ENCODE measurements around the gene XAGE1A. TPM values are rescaled to one million over a fixed set of nuclear protein-coding genes. Genes with fewer than 3 reads are reported as not detected.
A peak's percentile ranks its signal among the peaks of the same experiment; 100 is the strongest.
"Not testable (repeated sequence)": the region's sequence is repeated elsewhere in the genome, so short reads cannot be mapped to it uniquely, and the experiment has no call there.

The XAGE1A gene
- total and polyA plus RNA-seq, 4 donors: not detected

GRCh38 chrX:52516110-52516986 lies 20.7 kb downstream of the XAGE1A start:
- H3K27me3 ChIP-seq (ENCODE audit: control insufficient read depth in 1 of 2, insufficient read depth in 2 of 2, low read length in 1 of 2); intact Hi-C loops (cut with DNase I); DNase-seq; H3K9me3 ChIP-seq (ENCODE audit: control insufficient read depth, low read length); H3K36me3 ChIP-seq (ENCODE audit: control insufficient read depth in 1 of 2, insufficient read depth in 2 of 2, low read length in 1 of 2); H3K27ac ChIP-seq (ENCODE audit: low read depth in 1 of 2, low read length in 2 of 2); H3K4me3 ChIP-seq (ENCODE audit: low read length in 2 of 2); H3K4me1 ChIP-seq (ENCODE audit: control insufficient read depth in 1 of 2, insufficient read depth in 2 of 2, low read length in 2 of 2): not testable (repeated sequence)
- no CpG with 5 or more reads among the region's 27 CpGs for WGBS, 2 donors
- ATAC-seq (ENCODE audit: low FRiP score): peak; percentile 14

DNA sequence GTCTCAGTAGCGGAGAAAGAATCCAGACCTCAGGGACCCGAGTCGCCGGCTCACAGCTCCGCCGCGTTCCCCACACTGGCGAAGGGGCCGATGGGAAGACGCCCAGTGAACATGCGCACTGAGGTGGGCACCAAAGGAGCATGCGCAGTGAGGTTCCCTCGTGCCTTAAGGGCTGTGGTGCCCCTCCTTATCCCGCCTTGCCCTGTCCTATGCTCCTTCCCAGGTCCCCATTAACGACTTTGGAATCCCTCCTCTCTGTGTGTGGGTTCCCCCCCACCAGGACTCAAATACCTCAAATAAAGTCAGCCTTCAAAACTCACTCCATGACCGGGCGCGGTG lies 21.3 kb downstream of the XAGE1A start, which contains the start of gene XAGE1B:
Gene XAGE1B, minus strand, starts transcription at position 77 of the 339 bp plus-strand sequence. CDS start 1,536 bp downstream, outside the sequence.
- H3K36me3 ChIP-seq (ENCODE audit: control insufficient read depth in 1 of 2, insufficient read depth in 2 of 2, low read length in 1 of 2); H3K27me3 ChIP-seq (ENCODE audit: control insufficient read depth in 1 of 2, insufficient read depth in 2 of 2, low read length in 1 of 2); H3K4me3 ChIP-seq (ENCODE audit: low read length in 2 of 2); ATAC-seq (ENCODE audit: low FRiP score); H3K9me3 ChIP-seq (ENCODE audit: control insufficient read depth, low read length); intact Hi-C loops (cut with DNase I); H3K27ac ChIP-seq (ENCODE audit: low read depth in 1 of 2, low read length in 2 of 2); DNase-seq; H3K4me1 ChIP-seq (ENCODE audit: control insufficient read depth in 1 of 2, insufficient read depth in 2 of 2, low read length in 2 of 2): not testable (repeated sequence)
- no CpG with 5 or more reads among the region's 18 CpGs for WGBS, 2 donors

GRCh38 chrX:52541051-52541450 lies 45.4 kb downstream of the XAGE1A start:
- intact Hi-C loops (cut with DNase I); H3K9me3 ChIP-seq (ENCODE audit: control insufficient read depth, low read length); DNase-seq; H3K27ac ChIP-seq (ENCODE audit: low read depth in 1 of 2, low read length in 2 of 2); H3K4me3 ChIP-seq (ENCODE audit: low read length in 2 of 2); ATAC-seq (ENCODE audit: low FRiP score); H3K36me3 ChIP-seq (ENCODE audit: control insufficient read depth in 1 of 2, insufficient read depth in 2 of 2, low read length in 1 of 2); H3K27me3 ChIP-seq (ENCODE audit: control insufficient read depth in 1 of 2, insufficient read depth in 2 of 2, low read length in 1 of 2); H3K4me1 ChIP-seq (ENCODE audit: control insufficient read depth in 1 of 2, insufficient read depth in 2 of 2, low read length in 2 of 2): not testable (repeated sequence)
- 56 to 61% methylated on average over 4 of the region's 4 CpGs for WGBS, 2 donors

GRCh38 chrX:52542311-52542710 lies 46.7 kb downstream of the XAGE1A start:
- 63 to 74% methylated on average over 6 of the region's 6 CpGs for WGBS, 2 donors
- Histone ChIP-seq H3K36me3 (ENCODE audit: control insufficient read depth in 1 of 2, insufficient read depth in 2 of 2, low read length in 1 of 2) (no peaks in the 10 kb centered on the region), H3K27ac (ENCODE audit: low read depth in 1 of 2, low read length in 2 of 2) (no peak overlapping the region), H3K4me1 (ENCODE audit: control insufficient read depth in 1 of 2, insufficient read depth in 2 of 2, low read length in 2 of 2) (no peaks in the 10 kb centered on the region), H3K4me3 (ENCODE audit: low read length in 2 of 2) (no peak overlapping the region), H3K9me3 (ENCODE audit: control insufficient read depth, low read length) (no peaks in the 10 kb centered on the region), H3K27me3 (ENCODE audit: control insufficient read depth in 1 of 2, insufficient read depth in 2 of 2, low read length in 1 of 2) (no peaks in the 10 kb centered on the region)
- intact Hi-C loops (cut with DNase I): no loop called here
- ATAC-seq (ENCODE audit: low FRiP score): no peak
- no peak for DNase-seq

DNA sequence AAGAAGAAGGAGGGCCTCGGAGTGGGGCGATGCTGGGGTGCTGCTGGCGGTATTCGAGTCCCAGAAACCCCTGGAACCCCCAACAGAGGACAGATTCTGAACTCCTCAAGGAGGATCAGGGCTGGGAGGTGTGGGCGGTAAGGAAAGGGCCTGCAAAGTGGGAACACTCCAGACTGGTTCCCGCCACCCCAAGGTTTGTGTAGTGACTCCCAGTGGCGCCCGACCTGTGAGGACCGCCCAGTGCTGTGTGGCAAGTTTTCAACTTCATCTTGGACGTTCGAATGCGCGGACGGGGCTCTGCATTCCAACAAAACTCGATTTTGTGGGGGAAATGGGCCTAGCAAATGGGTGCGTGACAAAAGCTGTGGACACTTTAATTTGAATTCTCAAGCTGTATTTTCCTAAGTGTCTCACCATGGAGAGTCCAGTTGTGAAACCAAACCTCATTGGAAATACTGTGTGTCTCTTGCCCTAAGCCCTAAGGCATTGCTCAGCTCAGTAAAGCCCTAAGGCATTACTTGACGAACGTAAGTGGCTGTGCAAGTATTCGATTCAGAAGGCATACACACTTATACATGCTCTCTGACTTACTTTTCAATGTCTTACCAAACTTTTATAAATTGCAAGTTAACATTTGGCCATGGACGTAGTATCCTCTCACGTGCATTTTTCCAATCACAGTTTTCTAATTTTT lies 48.7 kb downstream of the XAGE1A start:
- no peak overlapping the region for H3K4me3 ChIP-seq (ENCODE audit: low read length in 2 of 2)
- 82 to 94% methylated on average over 21 of the region's 21 CpGs for WGBS, 2 donors
- ATAC-seq (ENCODE audit: low FRiP score): peak; percentile 29

DNA sequence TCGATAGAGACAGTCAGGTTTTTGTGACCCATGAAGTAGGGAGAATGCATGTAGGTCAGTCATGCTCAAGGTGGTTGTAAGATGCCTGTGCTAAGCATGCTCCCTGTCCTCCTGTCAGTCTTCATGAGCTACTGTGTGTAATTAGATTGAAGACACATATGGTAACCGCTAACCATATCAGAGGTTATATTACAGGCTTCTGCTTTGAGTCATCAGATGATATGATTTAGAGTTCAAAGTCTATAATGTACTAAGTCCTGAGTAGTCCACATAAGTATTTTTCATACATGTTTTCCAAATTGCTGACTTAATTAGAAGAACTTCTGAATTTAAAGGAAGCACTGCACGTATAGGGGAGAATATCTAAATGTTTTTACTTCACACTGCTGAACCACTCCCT lies 53.2 kb downstream of the XAGE1A start:
- H3K27me3 ChIP-seq (ENCODE audit: control insufficient read depth in 1 of 2, insufficient read depth in 2 of 2, low read length in 1 of 2); H3K4me1 ChIP-seq (ENCODE audit: control insufficient read depth in 1 of 2, insufficient read depth in 2 of 2, low read length in 2 of 2); H3K4me3 ChIP-seq (ENCODE audit: low read length in 2 of 2); H3K9me3 ChIP-seq (ENCODE audit: control insufficient read depth, low read length); H3K36me3 ChIP-seq (ENCODE audit: control insufficient read depth in 1 of 2, insufficient read depth in 2 of 2, low read length in 1 of 2); DNase-seq; intact Hi-C loops (cut with DNase I); H3K27ac ChIP-seq (ENCODE audit: low read depth in 1 of 2, low read length in 2 of 2); ATAC-seq (ENCODE audit: low FRiP score): not testable (repeated sequence)
- 60 to 81% methylated on average over 3 of the region's 3 CpGs for WGBS, 2 donors

More for the DNA sequence above, 48.7 kb downstream of the XAGE1A start:
- no peak overlapping the region for H3K27ac ChIP-seq (ENCODE audit: low read depth in 1 of 2, low read length in 2 of 2)
- peak in 1 of 2 donors; percentile 74 for DNase-seq
- no peaks in the 10 kb centered on the region for H3K27me3 ChIP-seq (ENCODE audit: control insufficient read depth in 1 of 2, insufficient read depth in 2 of 2, low read length in 1 of 2)
- no peaks in the 10 kb centered on the region for H3K9me3 ChIP-seq (ENCODE audit: control insufficient read depth, low read length)
- no peaks in the 10 kb centered on the region for H3K36me3 ChIP-seq (ENCODE audit: control insufficient read depth in 1 of 2, insufficient read depth in 2 of 2, low read length in 1 of 2)
- H3K4me1 ChIP-seq (ENCODE audit: control insufficient read depth in 1 of 2, insufficient read depth in 2 of 2, low read length in 2 of 2): no peaks in the 10 kb centered on the region
- intact Hi-C loops (cut with DNase I): no loop called here

Other genes with a start within 250 kb of the XAGE1A start
- not detected for gene XAGE2, start 126.8 kb upstream of the XAGE1A start, total RNA-seq
- under 1 TPM in 1 of 2 donors, not detected in 1; 0.90 TPM for gene XAGE2, start 126.8 kb upstream of the XAGE1A start, polyA plus RNA-seq
- gene XAGE1B, start 21.3 kb downstream of the XAGE1A start, total RNA-seq: not detected
- gene XAGE1B, start 21.3 kb downstream of the XAGE1A start, polyA plus RNA-seq: not detected
- not detected for gene SSX7, start 159.1 kb downstream of the XAGE1A start, total RNA-seq
- gene SSX7, start 159.1 kb downstream of the XAGE1A start, polyA plus RNA-seq: not detected
- not detected for gene SSX2, start 211.4 kb downstream of the XAGE1A start, total RNA-seq
- gene SSX2, start 211.4 kb downstream of the XAGE1A start, polyA plus RNA-seq: not detected